ENCODE measurements around the gene TMEM33. TPM values are rescaled to one million over a fixed set of nuclear protein-coding genes. Genes with fewer than 3 reads are reported as not detected.

TMEM33 gene
- polyA plus RNA-seq, result 46.7 and 53.1 TPM in 2 replicates

DNA sequence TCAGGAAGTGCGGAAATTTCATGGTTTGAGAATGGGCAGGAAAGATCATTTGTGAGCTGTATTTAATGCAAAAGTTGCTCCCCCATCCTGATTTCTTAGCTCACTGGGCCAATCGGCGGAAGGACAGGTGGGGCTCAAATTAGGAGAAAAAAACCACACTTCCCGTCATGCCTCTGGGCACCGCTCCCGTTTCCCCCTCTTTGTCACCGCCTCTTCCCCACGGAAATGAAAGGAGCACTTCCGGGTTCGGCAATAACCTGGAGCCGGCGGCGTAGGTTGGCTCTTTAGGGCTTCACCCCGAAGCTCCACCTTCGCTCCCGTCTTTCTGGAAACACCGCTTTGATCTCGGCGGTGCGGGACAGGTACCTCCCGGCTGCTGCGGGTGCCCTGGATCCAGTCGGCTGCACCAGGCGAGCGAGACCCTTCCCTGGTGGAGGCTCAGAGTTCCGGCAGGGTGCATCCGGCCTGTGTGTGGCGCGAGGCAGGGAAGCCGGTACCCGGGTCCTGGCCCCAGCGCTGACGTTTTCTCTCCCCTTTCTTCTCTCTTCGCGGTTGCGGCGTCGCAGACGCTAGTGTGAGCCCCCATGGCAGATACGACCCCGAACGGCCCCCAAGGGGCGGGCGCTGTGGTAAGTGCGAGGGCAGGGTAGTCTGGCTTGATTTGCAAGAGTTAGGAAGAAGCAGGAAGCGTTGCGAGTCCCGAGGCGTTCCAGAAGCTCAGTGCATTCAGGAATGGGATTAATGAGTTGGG is at the start of gene TMEM33:
TMEM33 (plus strand) TSS at position 529 of the 751 bp plus-strand sequence; CDS start at position 585, 56 bp downstream.

GRCh38 chr4:41981456-41981855 is 46.2 kb downstream of the TMEM33 start, which contains the start of gene DCAF4L1:
Gene DCAF4L1 (plus strand): TSS chr4:41981756. CDS start chr4:41981793, 37 bp downstream.

GRCh38 chr4:41990365-41991111 is 55.3 kb downstream of the TMEM33 start, which contains the start of gene SLC30A9:
Gene SLC30A9 (plus strand): TSS chr4:41990530. CDS start chr4:41990652, 122 bp downstream.

Other genes starting within 250 kb of the TMEM33 start
- not detected in 2 replicates for gene PHOX2B, start 186.7 kb upstream of the TMEM33 start, polyA plus RNA-seq
- gene DCAF4L1, start 46.3 kb downstream of the TMEM33 start, polyA plus RNA-seq, result 0.04 and 0.15 TPM in 2 replicates
- 48.5 and 51.2 TPM in 2 replicates for gene SLC30A9, start 55.1 kb downstream of the TMEM33 start, polyA plus RNA-seq
- 0.30 TPM in 1 of 2 replicates, not detected in the other for gene BEND4, start 217.2 kb downstream of the TMEM33 start, polyA plus RNA-seq

Measured in Purkinje cell (primary cell).